Activated naive CD4-positive, alpha-beta T cell treated with anti-CD3 and anti-CD28 coated beads for 36 hours (primary cell): Measurements from ENCODE around the gene PRKAR1A. TPM values are rescaled to one million over a fixed set of nuclear protein-coding genes. Genes with fewer than 3 reads are reported as not detected.
A peak's percentile ranks its signal among the peaks of the same experiment; 100 is the strongest.
"Not testable (repeated sequence)": the region's sequence is repeated elsewhere in the genome, so short reads cannot be mapped to it uniquely, and the experiment has no call there.

Experiments used
- CTCF ChIA-PET: fragments of 350-600 bp; sonication (Branson Sonifier 250); formaldehyde crosslinking; loops from one replicate; lab custom pipeline; 2021; ENCODE audit warnings: antibody characterized with exemption; lab: Charles Lee
- DNase-seq: peaks from one replicate; pipeline ENCODE4 v3.0.0-alpha.2; 2020
- H3K27ac Mint-ChIP-seq: one replicate; pipeline ENCODE4 v1.8.0; 2021; ENCODE audit warnings: mild to moderate bottlenecking, mixed read lengths
- H3K27me3 Mint-ChIP-seq: one replicate; pipeline ENCODE4 v1.8.0; 2021; ENCODE audit warnings: low read depth, mixed read lengths
- H3K36me3 Mint-ChIP-seq: one replicate; pipeline ENCODE4 v1.8.0; 2021; ENCODE audit warnings: low read depth, mixed read lengths
- H3K4me1 Mint-ChIP-seq: one replicate; pipeline ENCODE4 v1.8.0; 2021; ENCODE audit warnings: low read depth, mixed read lengths
- H3K4me3 Mint-ChIP-seq: one replicate; pipeline ENCODE4 v1.8.0; 2021; ENCODE audit warnings: mild to moderate bottlenecking, moderate library complexity, mixed read lengths
- H3K9me3 Mint-ChIP-seq: one replicate; pipeline ENCODE4 v1.8.0; 2021; ENCODE audit warnings: mixed read lengths
- intact Hi-C: fragments of 100-400 bp; cut with micrococcal nuclease; formaldehyde crosslinking; loops from one replicate; pipeline ENCODE4 v1.15.1; 2023
- total RNA-seq, 2 experiments: library from RNA; stranded (reverse); gene quantifications; one replicate each; pipeline ENCODE4 v1.2.3, GENCODE V29; 2021

The PRKAR1A gene
- total RNA-seq, result 100 to 1,000 TPM; 151 TPM

- Mint-ChIP-seq H3K4me3 (peak within 1 kb of the TSS; percentile 99), H3K4me1 (peaks cover 41% of the 10 kb centered on the region), H3K9me3 (no peaks in the 10 kb centered on the region), H3K27ac (peak within 1 kb of the TSS; percentile 99), H3K27me3 (no peaks in the 10 kb centered on the region), H3K36me3 (peaks cover 18% of the 10 kb centered on the region)
- intact Hi-C loops, result loop anchor here (1.0 to 5.0 kb wide), 7 partner anchors 14 to 902 kb away; partner anchors contain the start of genes AMZ2, KPNA2, MAP2K6 and WIPI1
- CTCF ChIA-PET, result interaction anchor here (0.7 to 1.2 kb wide), 2 partner anchors 11 to 56 kb away, joined by 3 read pairs; no protein-coding TSS in a partner anchor
- peak; percentile 95 for DNase-seq
These were observed at the start of gene PRKAR1A for GRCh38 chr17:68512247-68512959. PRKAR1A (plus strand) TSS chr17:68512430; CDS start chr17:68515400, 2,970 bp downstream.

- H3K4me3 Mint-ChIP-seq, result no peak overlapping the region
- no peaks in the 10 kb centered on the region for H3K36me3 Mint-ChIP-seq
- H3K27me3 Mint-ChIP-seq, result no peaks in the 10 kb centered on the region
- no peak overlapping the region for H3K27ac Mint-ChIP-seq
- no peak for DNase-seq
- CTCF ChIA-PET, result interaction anchor here (0.7 to 6.3 kb wide), 8 partner anchors 26 to 363 kb away, joined by 3 to 45 read pairs (median 5); no protein-coding TSS in a partner anchor
- intact Hi-C loops, result loop anchor here (1.0 to 10.0 kb wide), 10 partner anchors 27 to 747 kb away; partner anchors contain the start of genes BPTF and NOL11
- peaks cover 42% of the 10 kb centered on the region for H3K4me1 Mint-ChIP-seq
- no peaks in the 10 kb centered on the region for H3K9me3 Mint-ChIP-seq
These were observed 48.8 kb upstream of the PRKAR1A start for GRCh38 chr17:68463211-68464019.

- no peaks in the 10 kb centered on the region for H3K9me3 Mint-ChIP-seq
- no peak for DNase-seq
- H3K36me3 Mint-ChIP-seq, result no peaks in the 10 kb centered on the region
- no peak overlapping the region for H3K27ac Mint-ChIP-seq
- peaks cover 3% of the 10 kb centered on the region for H3K4me1 Mint-ChIP-seq
- no peak overlapping the region for H3K4me3 Mint-ChIP-seq
- peaks cover 8% of the 10 kb centered on the region for H3K27me3 Mint-ChIP-seq
- CTCF ChIA-PET, result interaction anchor here (0.6 to 3.0 kb wide), 9 partner anchors 11 to 410 kb away, joined by 3 to 21 read pairs (median 4); no protein-coding TSS in a partner anchor
- intact Hi-C loops, result loop anchor here (10.0 kb wide), 1 partner anchor 644 kb away; the partner anchor contains the start of gene BPTF
These were observed 43.9 kb upstream of the PRKAR1A start for GRCh38 chr17:68468334-68468733.

GRCh38 chr17:68468788-68469187 is 43.4 kb upstream of the PRKAR1A start:
- CTCF ChIA-PET, result interaction anchor here (0.6 to 2.0 kb wide), 5 partner anchors 20 to 411 kb away, joined by 3 to 8 read pairs (median 3); no protein-coding TSS in a partner anchor
- Mint-ChIP-seq H3K4me1 (peaks cover 3% of the 10 kb centered on the region), H3K9me3 (no peaks in the 10 kb centered on the region), H3K36me3 (no peaks in the 10 kb centered on the region), H3K27me3 (peaks cover 8% of the 10 kb centered on the region), H3K27ac (no peak overlapping the region), H3K4me3 (no peak overlapping the region)
- intact Hi-C loops, result loop anchor here (10.0 kb wide), 1 partner anchor 644 kb away; the partner anchor contains the start of gene BPTF
- no peak for DNase-seq

- Mint-ChIP-seq H3K36me3 (no peaks in the 10 kb centered on the region), H3K27ac (no peak overlapping the region), H3K4me3 (no peak overlapping the region), H3K9me3 (no peaks in the 10 kb centered on the region), H3K4me1 (no peaks in the 10 kb centered on the region), H3K27me3 (peaks cover 8% of the 10 kb centered on the region)
- CTCF ChIA-PET, result interaction anchor here (0.9 to 1.3 kb wide), 3 partner anchors 10 to 27 kb away, joined by 3 to 5 read pairs (median 3); no protein-coding TSS in a partner anchor
- no peak for DNase-seq
- intact Hi-C loops, result no loop called here
These were observed 41.3 kb upstream of the PRKAR1A start for GRCh38 chr17:68470961-68471360.

- Mint-ChIP-seq H3K4me1 (no peaks in the 10 kb centered on the region), H3K4me3 (no peak overlapping the region), H3K9me3 (peaks cover 7% of the 10 kb centered on the region), H3K27me3 (peaks cover 4% of the 10 kb centered on the region), H3K36me3 (peaks cover 1% of the 10 kb centered on the region), H3K27ac (no peak overlapping the region)
- DNase-seq, result no peak
- intact Hi-C loops, result no loop called here
- CTCF ChIA-PET, result interaction anchor here (1.0 to 1.4 kb wide), 2 partner anchors 10 to 14 kb away, joined by 4 to 5 read pairs; no protein-coding TSS in a partner anchor
These were observed 31.3 kb upstream of the PRKAR1A start for GRCh38 chr17:68480885-68481284.

GRCh38 chr17:68482576-68483041 is 29.6 kb upstream of the PRKAR1A start:
- Mint-ChIP-seq H3K4me3 (no peak overlapping the region), H3K27me3 (peaks cover 4% of the 10 kb centered on the region), H3K4me1 (peaks cover 7% of the 10 kb centered on the region), H3K36me3 (peaks cover 1% of the 10 kb centered on the region), H3K9me3 (peaks cover 7% of the 10 kb centered on the region), H3K27ac (no peak overlapping the region)
- intact Hi-C loops, result no loop called here
- DNase-seq, result no peak
- CTCF ChIA-PET, result interaction anchor here (0.7 to 1.2 kb wide), 2 partner anchors 12 to 124 kb away, joined by 3 read pairs; no protein-coding TSS in a partner anchor

GRCh38 chr17:68484458-68484857 is 27.8 kb upstream of the PRKAR1A start:
- no peak for DNase-seq
- CTCF ChIA-PET, result no interaction called here
- Mint-ChIP-seq H3K4me3 (no peak overlapping the region), H3K36me3 (peaks cover under 1% of the 10 kb centered on the region), H3K27ac (no peak overlapping the region), H3K4me1 (peaks cover 15% of the 10 kb centered on the region), H3K27me3 (peaks cover 4% of the 10 kb centered on the region), H3K9me3 (peaks cover 7% of the 10 kb centered on the region)
- intact Hi-C loops, result no loop called here

DNA sequence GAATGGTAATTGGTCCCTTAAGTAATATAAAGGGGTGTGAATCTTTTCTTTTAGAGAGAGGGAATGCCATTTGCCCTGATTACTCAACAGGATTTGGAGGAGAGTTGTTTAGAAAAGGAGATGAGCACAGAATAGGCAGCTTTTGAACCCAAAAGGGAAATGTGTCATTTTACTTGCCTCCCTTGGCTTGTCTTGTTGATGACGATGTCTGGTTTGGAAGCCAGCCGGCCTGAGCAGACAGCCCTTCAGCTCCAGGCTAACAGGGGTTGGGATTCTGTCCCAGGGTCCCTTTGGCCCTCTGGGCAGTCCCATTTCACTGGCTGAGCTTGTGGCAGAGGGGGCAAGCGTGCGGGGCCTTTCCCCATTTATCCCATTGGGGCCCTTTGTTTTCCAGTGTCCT is 22.3 kb upstream of the PRKAR1A start:
- H3K36me3 Mint-ChIP-seq, result no peaks in the 10 kb centered on the region
- no peak overlapping the region for H3K27ac Mint-ChIP-seq
- DNase-seq, result no peak
- CTCF ChIA-PET, result no interaction called here
- intact Hi-C loops, result no loop called here
- H3K27me3 Mint-ChIP-seq, result no peaks in the 10 kb centered on the region
- no peak overlapping the region for H3K4me3 Mint-ChIP-seq
- peaks cover 15% of the 10 kb centered on the region for H3K4me1 Mint-ChIP-seq
- H3K9me3 Mint-ChIP-seq, result no peaks in the 10 kb centered on the region

- no peaks in the 10 kb centered on the region for H3K9me3 Mint-ChIP-seq
- intact Hi-C loops, result no loop called here
- H3K27me3 Mint-ChIP-seq, result no peaks in the 10 kb centered on the region
- no peak overlapping the region for H3K27ac Mint-ChIP-seq
- no peak for DNase-seq
- H3K4me3 Mint-ChIP-seq, result no peak overlapping the region
- H3K36me3 Mint-ChIP-seq, result no peaks in the 10 kb centered on the region
- CTCF ChIA-PET, result no interaction called here
- H3K4me1 Mint-ChIP-seq, result peaks cover 13% of the 10 kb centered on the region
These were observed 20.6 kb upstream of the PRKAR1A start for GRCh38 chr17:68491381-68492231.

DNA sequence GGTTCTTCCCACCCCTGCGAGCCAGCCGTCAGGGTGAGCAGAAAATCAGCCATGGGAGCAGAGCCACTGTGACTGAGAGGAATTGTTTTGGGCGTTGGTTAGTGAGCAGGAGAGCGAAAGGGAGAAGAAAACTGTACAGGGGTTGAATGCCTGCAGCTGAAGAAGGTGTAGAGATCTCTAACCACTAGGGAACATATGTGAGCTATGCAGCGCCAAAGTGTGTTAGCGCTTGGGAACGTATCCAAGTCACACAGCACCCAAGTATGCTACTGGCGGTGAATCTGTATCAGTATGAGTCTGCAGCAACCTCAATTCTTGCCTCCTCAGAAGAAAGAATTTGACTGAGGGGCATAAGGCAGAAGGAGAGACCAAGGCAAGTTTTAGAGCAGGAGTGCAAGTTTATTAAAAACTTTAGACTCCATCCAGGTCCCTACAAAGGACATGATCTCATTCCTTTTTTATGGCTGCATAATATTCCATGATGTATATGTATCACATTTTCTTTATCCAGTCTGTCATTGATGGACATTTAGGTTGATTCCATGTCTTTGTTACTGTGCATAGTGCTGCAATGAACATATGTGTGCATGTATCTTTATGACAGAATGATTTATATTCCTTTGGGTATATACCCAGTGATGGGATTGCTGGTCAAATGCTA is 19.7 kb upstream of the PRKAR1A start:
- CTCF ChIA-PET, result interaction anchor here (0.6 kb wide), 1 partner anchor 257 kb away, joined by 4 read pairs; no protein-coding TSS in a partner anchor
- H3K27ac Mint-ChIP-seq, H3K9me3 Mint-ChIP-seq, H3K4me3 Mint-ChIP-seq, H3K4me1 Mint-ChIP-seq, H3K27me3 Mint-ChIP-seq, intact Hi-C loops, H3K36me3 Mint-ChIP-seq, DNase-seq: not testable (repeated sequence)
